ENCODE results near the gene ITPKB. TPM values are rescaled to one million over a fixed set of nuclear protein-coding genes. Genes with fewer than 3 reads are reported as not detected.
"Not testable (repeated sequence)": the region's sequence is repeated elsewhere in the genome, so short reads cannot be mapped to it uniquely, and the experiment has no call there.

Gene ITPKB
- total and polyA plus RNA-seq, 7 experiments from 2014 or later, result 51.7 to 429 (median 177) TPM

DNA sequence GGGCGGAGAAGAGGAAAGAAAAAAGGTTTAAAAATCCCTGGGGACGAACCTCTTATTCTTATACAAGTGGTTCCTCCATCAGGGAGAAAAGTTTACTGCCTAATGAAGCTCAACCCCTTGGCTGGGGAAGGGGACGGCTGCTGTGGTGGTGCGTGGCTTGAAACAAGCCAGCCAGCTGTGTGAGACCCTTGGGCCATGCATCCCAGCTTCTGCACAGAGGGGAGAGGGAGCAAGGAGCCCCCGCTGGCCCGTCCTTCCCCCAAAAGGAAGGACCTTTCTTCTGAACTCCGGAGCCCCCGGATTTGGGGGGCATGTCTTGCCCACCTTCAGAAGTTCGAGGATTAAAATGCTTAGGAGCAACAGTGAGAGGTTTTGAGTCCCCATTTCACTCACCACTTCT is 123.2 kb downstream of the ITPKB start:
- Histone ChIP-seq H3K9me3 (ENCODE audit: control insufficient read depth in 2 of 3, low read length in 3 of 3) (no peaks in the 10 kb centered on the region), H3K27me3 (ENCODE audit: control insufficient read depth in 2 of 2, insufficient read depth in 2 of 2, low read length in 2 of 2) (no peaks in the 10 kb centered on the region), H3K36me3 (ENCODE audit: control insufficient read depth in 2 of 3, insufficient read depth in 3 of 3, low read length in 3 of 3) (no peaks in the 10 kb centered on the region), H3K4me3 (ENCODE audit: low read length) (no peak overlapping the region), H3K4me1 (ENCODE audit: control insufficient read depth in 2 of 2, insufficient read depth in 2 of 2, low read length in 2 of 2) (no peaks in the 10 kb centered on the region), H3K27ac (ENCODE audit: low read depth, low read length) (no peak overlapping the region)
- ChIA-PET POLR2A (no interaction called here), CTCF (no interaction called here)
- Mint-ChIP-seq H3K9me3 (no peaks in the 10 kb centered on the region), H3K27ac (peak overlapping the region in 1 of 9 donors; percentile 60), H3K4me1 (no peaks in the 10 kb centered on the region), H3K4me3 (no peak overlapping the region), H3K36me3 (peaks cover 0 to 4% (median 0%) of the 10 kb centered on the region in 5 donors), H3K27me3 (peaks cover 0 to 9% (median 0%) of the 10 kb centered on the region in 5 donors)
- DNase-seq (no peak), ATAC-seq (no peak)
- intact Hi-C loops (cut with micrococcal nuclease), result no loop called here

- H3K4me1 Mint-ChIP-seq; H3K9me3 Mint-ChIP-seq; H3K36me3 Mint-ChIP-seq; H3K27me3 Mint-ChIP-seq; POLR2A ChIA-PET; H3K27me3 ChIP-seq (ENCODE audit: control insufficient read depth in 2 of 2, insufficient read depth in 2 of 2, low read length in 2 of 2); H3K4me1 ChIP-seq (ENCODE audit: control insufficient read depth in 2 of 2, insufficient read depth in 2 of 2, low read length in 2 of 2); H3K36me3 ChIP-seq (ENCODE audit: control insufficient read depth in 2 of 3, insufficient read depth in 3 of 3, low read length in 3 of 3); H3K9me3 ChIP-seq (ENCODE audit: control insufficient read depth in 2 of 3, low read length in 3 of 3); H3K4me3 ChIP-seq (ENCODE audit: low read length); CTCF ChIA-PET; DNase-seq; H3K4me3 Mint-ChIP-seq; H3K27ac ChIP-seq (ENCODE audit: low read depth, low read length); ATAC-seq; intact Hi-C loops (cut with micrococcal nuclease): not testable (repeated sequence)
- H3K27ac Mint-ChIP-seq, result peak overlapping the region in 1 of 9 donors; percentile 38
Measured at GRCh38 chr1:226611980-226612379, 127.1 kb downstream of the ITPKB start.

- Mint-ChIP-seq H3K4me1 (peaks cover 0 to 3% (median 0%) of the 10 kb centered on the region in 7 donors), H3K27ac (no peak overlapping the region), H3K9me3 (peaks cover 0 to 1% (median 0%) of the 10 kb centered on the region in 11 donors), H3K27me3 (peaks cover 0 to 9% (median 0%) of the 10 kb centered on the region in 5 donors), H3K36me3 (peaks cover 0 to 5% (median 0%) of the 10 kb centered on the region in 5 donors), H3K4me3 (no peak overlapping the region)
- H3K4me3 ChIP-seq (ENCODE audit: low read length), result no peak overlapping the region
- H3K4me1 ChIP-seq (ENCODE audit: control insufficient read depth in 2 of 2, insufficient read depth in 2 of 2, low read length in 2 of 2), result no peaks in the 10 kb centered on the region
- no peaks in the 10 kb centered on the region for H3K9me3 ChIP-seq (ENCODE audit: control insufficient read depth in 2 of 3, low read length in 3 of 3)
- H3K27ac ChIP-seq (ENCODE audit: low read depth, low read length), result no peak overlapping the region
- H3K36me3 ChIP-seq (ENCODE audit: control insufficient read depth in 2 of 3, insufficient read depth in 3 of 3, low read length in 3 of 3), result no peaks in the 10 kb centered on the region
- no peaks in the 10 kb centered on the region for H3K27me3 ChIP-seq (ENCODE audit: control insufficient read depth in 2 of 2, insufficient read depth in 2 of 2, low read length in 2 of 2)
- intact Hi-C loops (cut with micrococcal nuclease), result no loop called here
- POLR2A ChIA-PET, result no interaction called here
- ATAC-seq (no peak), DNase-seq (no peak)
- CTCF ChIA-PET, result no interaction called here
Measured at GRCh38 chr1:226611301-226611700, 127.8 kb downstream of the ITPKB start.

DNA sequence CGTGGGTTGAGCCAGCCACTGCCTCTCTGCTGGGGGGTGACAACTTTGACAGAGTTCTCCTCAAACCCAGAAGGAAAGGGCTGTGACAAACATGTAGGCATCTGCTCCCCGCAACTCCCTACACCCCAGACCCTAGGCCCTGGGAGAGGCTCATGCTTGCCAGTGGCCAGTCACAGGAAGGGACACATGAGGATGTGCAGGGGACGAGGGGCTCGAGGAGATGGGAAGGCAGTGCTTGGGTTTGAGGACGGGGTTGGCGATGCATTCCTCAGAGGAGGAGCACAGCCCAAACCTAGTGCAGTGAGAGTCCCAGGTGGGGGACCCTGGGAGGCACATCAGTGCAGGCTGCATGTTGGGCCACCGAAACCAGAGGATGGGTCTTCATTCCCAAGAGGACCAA is 128.4 kb downstream of the ITPKB start:
- Mint-ChIP-seq H3K4me1 (peaks cover 0 to 3% (median 0%) of the 10 kb centered on the region in 7 donors), H3K27me3 (peaks cover 0 to 9% (median 0%) of the 10 kb centered on the region in 5 donors), H3K36me3 (peaks cover 0 to 5% (median 0%) of the 10 kb centered on the region in 5 donors), H3K27ac (no peak overlapping the region), H3K9me3 (peaks cover 0 to 1% (median 0%) of the 10 kb centered on the region in 11 donors), H3K4me3 (no peak overlapping the region)
- no peaks in the 10 kb centered on the region for H3K27me3 ChIP-seq (ENCODE audit: control insufficient read depth in 2 of 2, insufficient read depth in 2 of 2, low read length in 2 of 2)
- no peak for ATAC-seq
- intact Hi-C loops (cut with micrococcal nuclease), result no loop called here
- ChIA-PET POLR2A (interaction anchor here (0.8 kb wide), 1 partner anchor 186 kb away, joined by 3 read pairs; no protein-coding TSS in a partner anchor), CTCF (no interaction called here)
- no peaks in the 10 kb centered on the region for H3K36me3 ChIP-seq (ENCODE audit: control insufficient read depth in 2 of 3, insufficient read depth in 3 of 3, low read length in 3 of 3)
- no peak overlapping the region for H3K27ac ChIP-seq (ENCODE audit: low read depth, low read length)
- no peaks in the 10 kb centered on the region for H3K9me3 ChIP-seq (ENCODE audit: control insufficient read depth in 2 of 3, low read length in 3 of 3)
- H3K4me1 ChIP-seq (ENCODE audit: control insufficient read depth in 2 of 2, insufficient read depth in 2 of 2, low read length in 2 of 2), result no peaks in the 10 kb centered on the region
- H3K4me3 ChIP-seq (ENCODE audit: low read length), result no peak overlapping the region
- no peak for DNase-seq

DNA sequence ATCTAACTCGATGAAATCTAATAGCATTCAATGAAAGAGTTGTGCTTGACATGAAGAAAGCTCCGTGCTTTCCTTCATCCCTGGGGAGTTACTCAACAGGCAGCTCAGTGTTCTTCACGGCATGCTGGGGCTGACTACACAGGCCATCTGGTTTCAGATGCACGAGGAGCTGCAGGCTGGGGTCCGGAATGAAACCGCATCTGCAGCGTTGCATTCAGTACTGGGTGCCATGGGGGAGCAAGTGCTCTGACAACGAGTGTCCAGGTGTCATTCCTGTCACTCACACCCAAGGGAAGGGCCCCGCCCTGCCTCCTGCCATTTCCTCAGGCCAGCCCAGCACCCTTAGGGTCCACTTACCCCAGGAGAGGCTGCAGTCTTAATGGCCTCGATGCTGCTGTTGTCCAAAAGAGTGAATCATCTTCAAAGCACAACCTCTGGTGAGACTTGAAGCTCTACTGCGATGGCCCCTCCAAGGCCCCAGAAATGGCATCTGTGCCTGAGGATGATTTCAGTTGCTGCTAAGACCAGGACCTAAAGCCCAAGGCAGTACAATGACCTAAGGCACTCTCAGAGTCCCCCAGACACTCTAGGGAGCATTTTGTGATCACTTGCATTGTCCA is 129.1 kb downstream of the ITPKB start:
- Histone ChIP-seq H3K27me3 (ENCODE audit: control insufficient read depth in 2 of 2, insufficient read depth in 2 of 2, low read length in 2 of 2) (no peaks in the 10 kb centered on the region), H3K9me3 (ENCODE audit: control insufficient read depth in 2 of 3, low read length in 3 of 3) (no peaks in the 10 kb centered on the region), H3K36me3 (ENCODE audit: control insufficient read depth in 2 of 3, insufficient read depth in 3 of 3, low read length in 3 of 3) (no peaks in the 10 kb centered on the region), H3K27ac (ENCODE audit: low read depth, low read length) (no peak overlapping the region), H3K4me1 (ENCODE audit: control insufficient read depth in 2 of 2, insufficient read depth in 2 of 2, low read length in 2 of 2) (no peaks in the 10 kb centered on the region), H3K4me3 (ENCODE audit: low read length) (no peak overlapping the region)
- peaks cover 0 to 3% (median 0%) of the 10 kb centered on the region in 7 donors for H3K4me1 Mint-ChIP-seq
- H3K9me3 Mint-ChIP-seq, result peaks cover 0 to 1% (median 0%) of the 10 kb centered on the region in 11 donors
- H3K27ac Mint-ChIP-seq, result no peak overlapping the region
- ChIA-PET CTCF (interaction anchor here (3.4 kb wide), 1 partner anchor 186 kb away, joined by 29 read pairs; no protein-coding TSS in a partner anchor), POLR2A (interaction anchor here (0.8 kb wide), 1 partner anchor 185 kb away, joined by 3 read pairs; no protein-coding TSS in a partner anchor)
- no peak for DNase-seq
- peaks cover 0 to 8% (median 0%) of the 10 kb centered on the region in 5 donors for H3K27me3 Mint-ChIP-seq
- intact Hi-C loops (cut with micrococcal nuclease), result loop anchor here (2.0 to 10.0 kb wide), 2 partner anchors 63 to 485 kb away; no protein-coding TSS in a partner anchor
- peaks cover 0 to 5% (median 0%) of the 10 kb centered on the region in 5 donors for H3K36me3 Mint-ChIP-seq
- no peak for ATAC-seq
- no peak overlapping the region for H3K4me3 Mint-ChIP-seq

DNA sequence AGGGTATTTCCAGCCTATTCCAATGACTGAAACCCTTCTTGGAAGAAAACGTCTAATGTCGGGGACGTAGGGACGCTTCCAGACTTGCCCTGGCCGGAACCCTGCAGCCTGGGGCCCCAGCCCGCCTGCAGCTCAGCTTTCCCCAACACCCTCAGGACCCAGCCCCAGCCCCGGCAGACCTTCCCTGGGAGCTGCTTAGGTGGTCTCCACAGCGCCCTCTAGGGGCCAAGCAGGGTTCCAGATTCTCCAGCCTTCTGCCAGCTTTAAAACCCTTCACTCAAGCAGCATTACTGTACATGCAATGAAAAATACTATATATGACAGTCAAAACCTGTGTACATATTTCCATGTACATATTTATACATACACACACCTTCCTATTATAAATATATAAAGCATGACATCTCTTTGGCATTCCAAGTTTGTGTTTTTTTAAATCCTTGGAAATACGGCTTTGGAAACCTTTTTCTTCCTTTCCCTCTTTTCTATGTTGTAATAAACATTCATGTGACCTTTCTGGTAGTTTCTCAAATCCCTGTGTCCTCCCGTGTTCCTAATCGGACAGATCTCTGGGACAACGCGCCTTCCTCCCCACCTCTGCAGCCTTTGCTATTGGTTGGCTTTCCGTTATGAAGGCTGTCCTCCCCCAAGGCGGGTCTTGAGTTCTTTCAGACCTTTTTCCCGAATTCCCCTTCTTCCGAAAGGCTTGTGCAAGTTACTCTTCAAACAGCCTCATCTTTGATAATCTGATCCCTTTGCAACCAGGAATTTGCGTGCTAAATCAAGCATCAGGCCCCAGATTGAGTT is 130.2 kb downstream of the ITPKB start:
- ATAC-seq (peak; percentile 84), DNase-seq (peak; percentile 44 to 75 (median 62))
- Histone ChIP-seq H3K4me1 (ENCODE audit: control insufficient read depth in 2 of 2, insufficient read depth in 2 of 2, low read length in 2 of 2) (no peaks in the 10 kb centered on the region), H3K4me3 (ENCODE audit: low read length) (no peak overlapping the region), H3K27ac (ENCODE audit: low read depth, low read length) (no peak overlapping the region), H3K36me3 (ENCODE audit: control insufficient read depth in 2 of 3, insufficient read depth in 3 of 3, low read length in 3 of 3) (no peaks in the 10 kb centered on the region), H3K9me3 (ENCODE audit: control insufficient read depth in 2 of 3, low read length in 3 of 3) (no peaks in the 10 kb centered on the region), H3K27me3 (ENCODE audit: control insufficient read depth in 2 of 2, insufficient read depth in 2 of 2, low read length in 2 of 2) (no peaks in the 10 kb centered on the region)
- H3K27ac Mint-ChIP-seq, result peak overlapping the region in 1 of 9 donors; percentile 21
- H3K27me3 Mint-ChIP-seq, result peaks cover 0 to 6% (median 0%) of the 10 kb centered on the region in 5 donors
- peaks cover 0 to 5% (median 0%) of the 10 kb centered on the region in 5 donors for H3K36me3 Mint-ChIP-seq
- H3K9me3 Mint-ChIP-seq, result peaks cover 0 to 1% (median 0%) of the 10 kb centered on the region in 11 donors
- intact Hi-C loops (cut with micrococcal nuclease), result loop anchor here (1.0 to 10.0 kb wide), 4 partner anchors 62 to 484 kb away; no protein-coding TSS in a partner anchor
- POLR2A ChIA-PET, result no interaction called here
- no peak overlapping the region for H3K4me3 Mint-ChIP-seq
- peaks cover 0 to 3% (median 0%) of the 10 kb centered on the region in 7 donors for H3K4me1 Mint-ChIP-seq
- CTCF ChIA-PET, result interaction anchor here (0.6 to 3.4 kb wide), 9 partner anchors 20 to 585 kb away, joined by 3 to 29 read pairs (median 3); no protein-coding TSS in a partner anchor

Data from naive thymus-derived CD4-positive, alpha-beta T cell (primary cell).